Coronary artery (tissue), 2 donors: ENCODE results near the gene C2orf66.

ENCODE experiments used
- DNase-seq: peaks from one replicate; pipeline ENCODE4 v3.0.0-alpha.2; 2017; ENCODE audit warnings: low spot score
- H3K27ac ChIP-seq, 2 donors: fragments of 200-600 bp; sonication (generic); one replicate each; pipeline ENCODE4 v1.5.1; 2016 to 2019
- H3K4me3 ChIP-seq: fragments of 200-600 bp; sonication (generic); 2 replicates; pipeline ENCODE4 v1.5.1; 2016; ENCODE audit warnings: mild to moderate bottlenecking, moderate library complexity
- TF ChIP-seq, protein P1 (sequence below): fragments of 200-600 bp; sonication (generic); IDR thresholded peaks from one replicate; pipeline ENCODE4 v1.5.1; 2019; ENCODE audit warnings: antibody characterized with exemption

Gene C2orf66

DNA sequence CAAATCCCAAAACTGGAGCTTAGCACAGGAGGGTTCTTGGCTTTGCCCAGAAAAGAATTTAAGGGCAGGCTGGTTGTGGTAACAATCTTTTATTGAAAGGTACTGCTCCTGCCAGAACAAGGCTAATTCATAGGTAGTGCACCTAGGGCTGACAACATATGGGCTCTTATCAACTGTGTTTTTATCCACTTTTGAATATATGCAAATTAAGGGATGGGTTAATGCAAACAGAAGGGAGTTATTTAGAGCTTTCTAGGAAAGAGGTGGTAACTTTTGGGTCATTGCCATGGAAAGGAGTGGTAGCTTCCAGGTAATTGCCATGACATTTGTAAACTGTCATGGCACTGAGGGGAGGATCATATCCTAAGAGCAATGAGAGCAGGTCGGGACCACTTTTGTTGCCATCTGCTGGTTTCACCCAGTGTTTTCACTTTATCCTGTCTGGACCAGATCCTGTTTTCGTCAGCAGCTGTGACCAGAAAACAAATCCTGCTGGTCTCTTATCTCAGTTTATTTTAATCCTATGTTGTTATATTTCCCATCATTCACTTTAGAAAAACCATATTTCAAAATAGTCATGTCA lies 981 bp downstream of the C2orf66 start:
- Histone ChIP-seq H3K4me3 (no peak overlapping the region), H3K27ac (no peak overlapping the region)
- TF ChIP-seq, protein P1, sequence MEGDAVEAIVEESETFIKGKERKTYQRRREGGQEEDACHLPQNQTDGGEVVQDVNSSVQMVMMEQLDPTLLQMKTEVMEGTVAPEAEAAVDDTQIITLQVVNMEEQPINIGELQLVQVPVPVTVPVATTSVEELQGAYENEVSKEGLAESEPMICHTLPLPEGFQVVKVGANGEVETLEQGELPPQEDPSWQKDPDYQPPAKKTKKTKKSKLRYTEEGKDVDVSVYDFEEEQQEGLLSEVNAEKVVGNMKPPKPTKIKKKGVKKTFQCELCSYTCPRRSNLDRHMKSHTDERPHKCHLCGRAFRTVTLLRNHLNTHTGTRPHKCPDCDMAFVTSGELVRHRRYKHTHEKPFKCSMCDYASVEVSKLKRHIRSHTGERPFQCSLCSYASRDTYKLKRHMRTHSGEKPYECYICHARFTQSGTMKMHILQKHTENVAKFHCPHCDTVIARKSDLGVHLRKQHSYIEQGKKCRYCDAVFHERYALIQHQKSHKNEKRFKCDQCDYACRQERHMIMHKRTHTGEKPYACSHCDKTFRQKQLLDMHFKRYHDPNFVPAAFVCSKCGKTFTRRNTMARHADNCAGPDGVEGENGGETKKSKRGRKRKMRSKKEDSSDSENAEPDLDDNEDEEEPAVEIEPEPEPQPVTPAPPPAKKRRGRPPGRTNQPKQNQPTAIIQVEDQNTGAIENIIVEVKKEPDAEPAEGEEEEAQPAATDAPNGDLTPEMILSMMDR = no peak
- no peak for DNase-seq

DNA sequence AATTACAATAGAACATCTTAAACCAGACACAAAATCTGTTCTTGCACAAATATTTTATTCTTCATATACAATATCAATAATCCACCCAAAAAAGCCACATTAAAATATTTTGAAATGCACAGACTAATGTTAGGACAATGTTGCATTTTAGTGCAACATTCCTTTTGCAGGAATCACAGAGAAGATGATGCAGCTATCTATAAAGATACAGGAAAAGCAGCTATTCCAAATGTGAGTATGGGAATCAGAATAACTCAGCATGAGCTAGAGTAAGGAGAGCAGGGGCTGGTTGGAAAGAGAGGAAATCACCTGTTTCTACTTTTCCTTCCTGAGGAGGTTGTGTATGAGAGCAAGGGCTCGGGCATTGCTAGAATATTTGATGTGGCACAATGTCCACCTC lies 4.8 kb downstream of the C2orf66 start:
- no peak overlapping the region for H3K4me3 ChIP-seq
- DNase-seq = no peak
- TF ChIP-seq, protein P1 = no peak
- no peak overlapping the region for H3K27ac ChIP-seq

DNA sequence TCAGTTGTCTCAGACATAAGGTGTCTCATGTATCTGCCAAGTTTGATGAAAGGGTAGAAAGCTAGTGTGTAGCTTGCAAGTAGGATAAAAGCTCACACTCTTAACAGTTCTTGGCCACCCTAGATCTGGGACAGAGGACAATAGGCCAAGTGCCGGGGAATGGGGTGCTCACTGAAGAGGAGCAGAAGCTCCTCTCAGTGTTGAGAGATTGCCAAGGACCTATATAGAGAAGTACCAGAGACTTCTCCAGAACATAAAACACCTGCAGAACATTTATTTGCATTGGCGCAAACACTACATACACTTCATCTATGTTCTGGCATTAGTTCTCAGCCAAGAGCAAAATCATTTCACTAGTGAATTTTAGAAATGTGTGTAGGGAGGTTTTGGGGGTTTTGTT lies 6.8 kb downstream of the C2orf66 start:
- H3K27ac ChIP-seq = no peak overlapping the region
- TF ChIP-seq, protein P1 = no peak
- DNase-seq = no peak
- H3K4me3 ChIP-seq = no peak overlapping the region

DNA sequence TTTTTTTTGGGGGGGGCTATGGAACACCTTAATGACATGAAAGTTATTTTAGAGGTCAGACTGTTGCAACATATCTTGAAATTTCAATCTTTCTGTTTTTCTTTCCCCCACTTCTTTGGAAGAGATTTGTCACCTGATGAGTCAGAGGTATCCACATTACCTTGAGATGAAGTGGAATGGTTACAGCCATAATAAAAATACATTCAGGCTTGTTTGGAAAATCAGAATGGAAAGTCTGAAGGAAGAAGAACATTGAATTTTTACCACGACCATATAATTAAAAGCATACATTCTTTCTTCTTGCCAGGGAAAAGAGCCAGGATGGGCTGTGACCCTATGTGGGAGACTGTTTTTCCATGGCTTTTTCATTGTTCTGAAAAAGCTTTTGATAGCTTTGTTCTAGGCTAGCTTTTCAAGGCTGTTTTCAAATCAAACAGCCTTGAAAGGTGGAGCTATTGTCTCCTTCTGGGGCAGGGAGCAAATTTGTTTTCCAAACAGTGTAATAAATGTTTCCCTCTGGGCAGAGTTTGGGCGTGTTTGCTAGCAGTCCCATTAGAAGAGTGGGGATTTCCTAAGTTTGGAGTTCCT lies 7.4 kb downstream of the C2orf66 start:
- no peak overlapping the region for H3K4me3 ChIP-seq
- DNase-seq = no peak
- TF ChIP-seq, protein P1 = no peak
- no peak overlapping the region for H3K27ac ChIP-seq

DNA sequence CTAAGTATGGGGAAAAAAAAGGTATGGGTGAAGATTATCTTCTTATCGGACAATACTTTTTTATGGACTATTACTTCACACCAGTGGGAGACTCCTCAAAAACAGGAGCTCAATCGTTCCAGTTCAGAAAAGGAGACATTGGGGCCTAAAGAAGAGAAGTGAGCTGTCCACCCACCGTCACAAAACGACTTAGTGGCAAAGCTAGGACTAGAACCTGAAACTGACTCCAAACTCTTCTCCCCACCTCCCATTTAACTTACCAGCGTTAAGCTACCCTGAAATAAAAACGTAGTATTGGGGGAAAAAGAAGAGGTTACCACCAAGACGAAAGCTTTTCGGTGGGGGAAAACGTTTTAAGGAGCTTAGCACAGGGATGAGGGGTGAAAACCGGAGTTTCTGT lies 10.2 kb downstream of the C2orf66 start:
- no peak for DNase-seq
- peak overlapping the region; percentile 73 for H3K4me3 ChIP-seq
- TF ChIP-seq, protein P1 = no peak
- peak overlapping the region; percentile 61 to 72 for H3K27ac ChIP-seq

DNA sequence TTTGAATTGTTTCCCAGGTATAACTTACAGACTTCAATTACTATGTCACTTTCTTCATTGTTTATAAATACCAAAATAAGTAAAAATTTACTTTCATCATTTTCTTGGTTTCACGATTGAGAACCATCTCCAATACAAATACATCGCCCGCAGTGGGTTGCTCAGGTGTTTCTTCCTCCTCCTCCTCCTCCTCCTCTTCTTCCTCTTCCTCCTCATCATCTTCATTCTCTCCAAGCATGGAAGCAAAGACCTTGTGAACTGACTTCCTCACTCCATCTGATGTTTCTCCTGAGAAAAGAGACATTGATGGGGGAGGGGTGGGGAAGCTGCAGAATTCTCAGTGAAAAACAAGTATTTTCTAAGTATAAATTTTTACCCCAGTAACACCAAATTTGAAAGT lies 16.3 kb downstream of the C2orf66 start:
- TF ChIP-seq, protein P1 = no peak
- no peak for DNase-seq
- no peak overlapping the region for H3K27ac ChIP-seq
- H3K4me3 ChIP-seq = no peak overlapping the region

DNA sequence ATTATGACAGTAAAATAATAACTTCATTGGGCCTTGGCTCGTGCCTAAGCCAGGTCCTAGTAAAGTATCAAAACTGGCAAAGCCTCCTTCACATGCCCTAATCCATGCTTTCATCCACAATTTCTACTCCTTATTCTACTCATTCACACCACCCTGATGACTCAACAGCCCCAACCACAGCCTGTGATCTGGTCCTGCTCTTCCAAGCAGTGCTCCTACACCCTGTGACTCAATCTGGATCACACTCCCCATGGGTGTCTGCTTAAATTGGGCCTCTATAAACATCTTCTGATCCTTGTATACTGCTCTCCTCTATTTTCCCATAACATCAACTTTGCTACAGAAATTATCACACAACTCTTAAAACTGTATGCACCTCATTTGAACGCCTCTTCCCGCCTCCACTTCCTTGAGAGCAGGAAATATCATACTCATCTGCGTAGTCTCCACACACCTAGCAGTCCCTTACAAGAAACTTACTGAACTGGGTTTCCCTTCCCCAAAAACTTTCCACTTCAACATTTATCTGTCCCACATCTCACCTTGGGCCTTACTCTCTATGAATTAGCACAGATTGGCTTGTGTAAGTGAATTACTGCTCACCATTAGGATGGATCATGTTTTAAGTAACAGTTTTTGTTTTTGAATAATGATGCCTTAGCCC lies 25.6 kb downstream of the C2orf66 start:
- H3K27ac ChIP-seq = no peak overlapping the region
- DNase-seq = no peak
- no peak overlapping the region for H3K4me3 ChIP-seq
- TF ChIP-seq, protein P1 = no peak
